PFSK-1 (cell line): ENCODE data around the gene EOLA1.

Experiments used
- POLR2AphosphoS5 ChIP-seq: IDR thresholded peaks from 2 replicates; pipeline ENCODE4 v1.6.1; 2012; ENCODE audit warnings: low read depth, mild to moderate bottlenecking, control low read depth, low read length, moderate library complexity
- SIN3A ChIP-seq: IDR thresholded peaks from 2 replicates; pipeline ENCODE4 v1.6.1; 2012; ENCODE audit warnings: mild to moderate bottlenecking, low read length, moderate library complexity, borderline replicate concordance; ENCODE audit not compliant: insufficient read depth
- TF ChIP-seq, protein P1 (sequence below), 2 experiments: IDR thresholded peaks; 2 replicates each; pipeline versions ENCODE4 v1.6.1 to v1.8.0; 2011 to 2012; ENCODE audit warnings: low read depth in 2 of 2, low read length in 2 of 2, control low read depth in 1 of 2, inconsistent platforms in 1 of 2, mild to moderate bottlenecking in 1 of 2, moderate library complexity in 1 of 2; ENCODE audit not compliant: insufficient read depth in 1 of 2

DNA sequence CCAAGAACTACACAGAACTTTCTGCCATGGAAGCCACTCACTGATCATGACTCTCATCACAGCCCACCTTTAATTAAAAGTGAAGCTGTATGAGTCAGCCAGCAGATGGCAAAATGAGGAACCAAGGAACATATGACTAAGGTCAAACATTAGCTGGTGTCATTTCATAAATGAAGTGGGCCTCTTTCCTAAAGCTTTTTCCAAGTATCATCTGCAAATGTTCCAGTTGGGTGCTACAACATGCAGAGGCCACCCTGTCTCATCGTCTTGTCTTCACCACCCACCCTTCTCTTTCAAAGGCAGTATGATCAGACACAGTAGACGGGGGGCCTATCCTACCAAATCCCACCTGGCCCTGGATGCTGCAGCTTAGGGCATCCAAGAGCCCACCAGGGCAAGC, 9.2 kb upstream of the EOLA1 start:
- TF ChIP-seq SIN3A: no peak
- TF ChIP-seq POLR2AphosphoS5: no peak
- TF ChIP-seq, protein P1, sequence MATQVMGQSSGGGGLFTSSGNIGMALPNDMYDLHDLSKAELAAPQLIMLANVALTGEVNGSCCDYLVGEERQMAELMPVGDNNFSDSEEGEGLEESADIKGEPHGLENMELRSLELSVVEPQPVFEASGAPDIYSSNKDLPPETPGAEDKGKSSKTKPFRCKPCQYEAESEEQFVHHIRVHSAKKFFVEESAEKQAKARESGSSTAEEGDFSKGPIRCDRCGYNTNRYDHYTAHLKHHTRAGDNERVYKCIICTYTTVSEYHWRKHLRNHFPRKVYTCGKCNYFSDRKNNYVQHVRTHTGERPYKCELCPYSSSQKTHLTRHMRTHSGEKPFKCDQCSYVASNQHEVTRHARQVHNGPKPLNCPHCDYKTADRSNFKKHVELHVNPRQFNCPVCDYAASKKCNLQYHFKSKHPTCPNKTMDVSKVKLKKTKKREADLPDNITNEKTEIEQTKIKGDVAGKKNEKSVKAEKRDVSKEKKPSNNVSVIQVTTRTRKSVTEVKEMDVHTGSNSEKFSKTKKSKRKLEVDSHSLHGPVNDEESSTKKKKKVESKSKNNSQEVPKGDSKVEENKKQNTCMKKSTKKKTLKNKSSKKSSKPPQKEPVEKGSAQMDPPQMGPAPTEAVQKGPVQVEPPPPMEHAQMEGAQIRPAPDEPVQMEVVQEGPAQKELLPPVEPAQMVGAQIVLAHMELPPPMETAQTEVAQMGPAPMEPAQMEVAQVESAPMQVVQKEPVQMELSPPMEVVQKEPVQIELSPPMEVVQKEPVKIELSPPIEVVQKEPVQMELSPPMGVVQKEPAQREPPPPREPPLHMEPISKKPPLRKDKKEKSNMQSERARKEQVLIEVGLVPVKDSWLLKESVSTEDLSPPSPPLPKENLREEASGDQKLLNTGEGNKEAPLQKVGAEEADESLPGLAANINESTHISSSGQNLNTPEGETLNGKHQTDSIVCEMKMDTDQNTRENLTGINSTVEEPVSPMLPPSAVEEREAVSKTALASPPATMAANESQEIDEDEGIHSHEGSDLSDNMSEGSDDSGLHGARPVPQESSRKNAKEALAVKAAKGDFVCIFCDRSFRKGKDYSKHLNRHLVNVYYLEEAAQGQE (IDR thresholded peaks at IDR 0.05; ENCODE audit: insufficient read depth in 1 of 2, low read depth in 2 of 2, low read length in 2 of 2): no peak
